GM18511 (cell line): ENCODE results near the gene GPS2.
"Not testable (repeated sequence)": the region's sequence is repeated elsewhere in the genome, so short reads cannot be mapped to it uniquely, and the experiment has no call there.

Source experiments
- ATAC-seq: cut with Tn5 transposase; IDR thresholded peaks from one replicate; pipeline ENCODE4 v1.9.1; 2021; ENCODE audit warnings: mild to moderate bottlenecking, moderate library complexity; ENCODE audit not compliant: unreplicated experiment

Gene GPS2

DNA sequence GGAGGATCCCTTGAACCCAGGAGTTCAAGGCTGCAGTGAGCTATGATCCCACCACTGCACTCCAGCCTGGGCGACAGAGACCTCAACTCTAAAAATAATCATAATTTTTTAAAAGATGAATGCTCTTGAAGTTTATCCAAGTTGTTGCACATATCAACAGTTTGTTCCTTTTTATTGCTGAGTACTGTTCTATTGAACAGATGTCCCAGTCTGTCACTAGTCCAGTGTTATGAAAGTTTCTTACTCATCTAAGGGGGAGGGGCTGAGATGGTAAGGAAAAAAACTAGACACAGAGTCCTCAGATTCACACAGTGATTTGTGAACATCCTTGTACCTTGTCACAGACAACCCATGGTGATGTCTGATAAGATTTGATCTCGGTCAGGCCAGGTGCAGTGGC, 25.0 kb upstream of the GPS2 start:
- ATAC-seq = no peak

DNA sequence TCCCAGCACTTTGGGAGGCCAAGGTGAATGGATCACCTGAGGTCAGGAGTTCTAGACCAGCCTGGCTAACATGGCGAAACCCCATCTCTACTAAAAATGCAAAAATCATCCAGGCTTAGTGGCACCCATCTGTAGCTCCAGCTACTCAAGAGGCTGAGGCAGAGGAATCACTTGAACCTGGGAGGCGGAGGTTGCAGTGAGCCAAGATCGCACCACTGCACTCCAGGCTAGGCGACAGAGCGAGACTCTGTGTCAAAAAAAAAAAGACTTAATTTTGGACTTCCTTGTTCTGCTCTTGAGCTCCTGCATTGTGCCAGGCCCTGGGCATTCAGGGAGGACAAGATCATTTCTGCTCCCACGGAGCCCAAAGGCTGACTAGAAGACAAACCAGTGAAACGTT, 22.4 kb upstream of the GPS2 start:
- ATAC-seq = not testable (repeated sequence)

DNA sequence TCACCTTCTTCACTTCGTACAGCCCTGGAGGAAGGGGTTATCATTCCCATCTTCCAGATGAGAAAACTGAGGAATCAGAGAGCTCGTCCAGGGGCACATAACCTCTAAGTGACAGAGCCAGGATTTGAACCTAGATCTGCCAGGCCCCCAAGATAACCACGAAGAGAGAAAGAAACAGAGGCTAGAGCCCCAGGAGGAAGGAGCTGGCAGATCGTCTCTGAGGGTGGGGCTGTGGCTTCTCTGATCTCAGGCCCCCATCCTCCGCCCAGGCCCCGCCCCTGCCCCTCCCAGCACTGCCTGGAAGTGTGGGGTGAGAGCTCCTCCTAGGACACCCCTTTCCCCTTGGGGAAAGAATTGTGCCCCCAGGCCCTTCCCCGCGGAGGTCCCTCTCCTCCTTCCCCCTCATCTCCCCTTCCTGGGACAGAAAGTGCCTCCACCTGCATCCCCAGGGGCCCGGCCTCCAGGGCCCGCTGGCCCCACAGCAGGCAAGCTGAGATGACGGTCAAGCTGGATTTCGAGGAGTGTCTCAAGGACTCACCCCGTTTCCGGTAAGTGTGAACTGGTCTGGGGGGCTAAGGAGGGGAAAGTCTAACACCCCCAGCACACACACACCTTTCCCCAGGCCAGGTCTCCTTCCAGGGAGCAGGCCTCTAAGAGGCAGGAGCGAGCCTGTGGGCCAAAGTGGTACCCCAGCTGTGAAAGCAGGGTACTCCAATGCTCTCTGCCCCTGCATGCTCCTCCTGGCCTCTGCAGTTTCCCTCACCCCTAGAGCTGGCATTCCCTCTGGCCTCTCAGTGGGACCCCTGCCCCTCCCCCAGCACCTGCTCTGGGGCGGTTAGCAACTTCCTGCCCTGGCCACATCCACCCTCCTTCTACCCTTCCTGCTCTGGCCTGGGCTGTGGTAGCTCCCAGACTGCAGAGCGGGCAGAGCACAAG, 21.3 kb upstream of the GPS2 start, which contains the start of gene ACAP1:
ACAP1 (plus strand) TSS at position 290 of the 936 bp plus-strand sequence; CDS start at position 496, 206 bp downstream.
- peak; percentile 78 for ATAC-seq

DNA sequence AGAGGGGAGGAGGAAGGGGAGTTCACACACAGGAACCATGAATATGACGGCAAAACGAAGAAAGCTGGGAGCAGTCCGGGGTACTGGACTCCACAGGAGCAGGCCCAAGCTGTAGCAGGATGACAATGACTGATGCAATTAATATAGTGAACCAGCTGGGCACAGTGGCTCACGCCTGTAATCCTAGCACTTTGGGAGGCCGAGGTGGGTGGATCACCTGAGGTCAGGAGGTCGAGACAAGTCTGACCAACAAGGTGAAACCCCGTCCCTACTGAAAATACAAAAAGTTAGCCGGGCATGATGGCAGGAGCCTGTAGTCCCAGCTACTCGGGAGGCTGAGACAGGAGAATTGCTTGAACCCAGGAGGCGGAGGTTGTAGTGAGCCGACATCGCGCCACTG, 20.6 kb upstream of the GPS2 start:
- ATAC-seq = peak; percentile 18

DNA sequence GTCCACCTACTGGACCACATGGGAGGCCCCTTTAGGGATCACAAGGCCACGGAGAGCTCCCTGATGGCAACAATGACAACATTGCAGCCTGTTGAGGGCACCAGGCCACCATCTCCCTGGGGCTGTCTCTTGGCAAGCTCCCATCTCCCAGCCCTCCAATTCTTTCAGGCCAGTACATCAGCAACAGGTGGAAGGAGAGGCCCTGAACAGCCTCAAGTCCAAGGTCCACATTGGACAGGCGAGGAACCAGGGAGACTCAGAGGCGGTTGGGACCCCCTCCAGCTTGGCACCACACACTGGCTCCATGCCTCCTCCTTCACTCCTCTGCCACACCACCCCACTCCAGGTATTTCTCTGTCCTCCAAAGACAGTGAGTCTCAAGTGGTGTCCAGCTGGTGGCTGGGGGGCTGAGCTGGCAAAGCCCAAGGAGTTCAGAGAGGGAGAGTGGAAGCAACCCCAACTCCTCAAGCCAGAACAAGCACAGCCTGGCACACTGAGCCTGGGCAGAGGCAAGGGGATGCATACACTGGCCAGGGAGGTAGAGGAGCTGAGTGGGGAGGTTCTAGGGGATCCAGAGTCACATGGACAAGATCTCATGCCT, 19.9 kb upstream of the GPS2 start:
- no peak for ATAC-seq

DNA sequence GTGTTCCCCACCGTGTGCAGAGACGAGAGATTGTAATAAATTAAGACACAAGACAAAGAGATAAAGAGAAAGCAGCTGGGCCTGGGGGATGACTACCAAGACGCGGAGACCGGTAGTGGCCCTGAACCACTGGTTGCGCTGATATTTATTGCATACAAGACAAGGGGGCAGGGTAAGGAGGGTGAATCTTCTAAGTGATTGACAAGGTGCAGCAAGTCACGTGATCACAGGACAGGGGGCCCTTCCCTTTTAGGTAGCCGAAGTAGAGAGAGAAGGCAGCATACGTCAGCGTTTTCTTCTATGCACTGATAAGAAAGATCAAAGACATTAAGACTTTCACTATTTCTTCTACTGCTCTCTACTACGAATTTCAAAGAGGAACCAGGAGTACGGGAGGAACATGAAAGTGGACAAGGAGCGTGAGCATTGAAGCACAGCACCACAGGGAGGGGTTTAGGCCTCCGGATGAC, 17.5 kb upstream of the GPS2 start:
- ATAC-seq = not testable (repeated sequence)

DNA sequence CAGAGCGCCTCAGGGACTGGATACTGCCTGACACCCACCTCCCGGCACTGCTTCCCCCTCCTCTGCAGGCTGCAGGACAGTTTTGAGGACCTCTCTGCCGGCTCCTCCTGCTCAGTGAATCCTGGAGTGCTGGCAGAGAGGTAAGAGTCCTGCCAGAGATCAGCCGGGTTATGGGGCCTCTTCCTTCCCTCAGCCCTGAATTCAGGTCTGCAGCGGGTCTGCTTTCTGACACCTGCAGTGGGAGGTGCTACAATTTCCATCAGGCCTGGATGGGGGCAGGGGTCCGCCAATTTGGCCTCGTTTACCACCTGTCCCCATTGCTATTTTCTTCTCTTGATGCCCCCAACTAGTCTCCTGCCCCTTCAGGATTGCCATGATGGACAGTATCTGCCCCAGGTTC, 17.0 kb upstream of the GPS2 start:
- ATAC-seq = no peak

DNA sequence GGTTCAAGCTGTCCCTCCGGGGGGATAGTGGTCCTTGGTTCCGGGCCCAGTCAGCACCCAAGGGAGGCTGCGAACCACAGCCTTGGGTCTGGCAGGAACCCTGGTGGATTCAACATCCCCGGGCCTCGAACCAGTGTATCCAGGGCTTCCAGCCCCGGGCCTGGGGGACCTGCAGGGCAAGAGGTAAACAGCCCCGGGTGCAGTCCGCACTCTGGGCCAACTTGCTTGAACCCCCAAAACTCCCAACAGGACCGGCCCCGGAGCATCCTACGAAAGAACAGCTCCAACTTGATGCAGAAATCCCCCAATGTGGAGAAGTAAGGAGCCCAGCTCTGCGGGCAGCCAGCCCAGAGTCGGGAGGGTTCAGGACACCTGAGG, 15.5 kb upstream of the GPS2 start:
- no peak for ATAC-seq

DNA sequence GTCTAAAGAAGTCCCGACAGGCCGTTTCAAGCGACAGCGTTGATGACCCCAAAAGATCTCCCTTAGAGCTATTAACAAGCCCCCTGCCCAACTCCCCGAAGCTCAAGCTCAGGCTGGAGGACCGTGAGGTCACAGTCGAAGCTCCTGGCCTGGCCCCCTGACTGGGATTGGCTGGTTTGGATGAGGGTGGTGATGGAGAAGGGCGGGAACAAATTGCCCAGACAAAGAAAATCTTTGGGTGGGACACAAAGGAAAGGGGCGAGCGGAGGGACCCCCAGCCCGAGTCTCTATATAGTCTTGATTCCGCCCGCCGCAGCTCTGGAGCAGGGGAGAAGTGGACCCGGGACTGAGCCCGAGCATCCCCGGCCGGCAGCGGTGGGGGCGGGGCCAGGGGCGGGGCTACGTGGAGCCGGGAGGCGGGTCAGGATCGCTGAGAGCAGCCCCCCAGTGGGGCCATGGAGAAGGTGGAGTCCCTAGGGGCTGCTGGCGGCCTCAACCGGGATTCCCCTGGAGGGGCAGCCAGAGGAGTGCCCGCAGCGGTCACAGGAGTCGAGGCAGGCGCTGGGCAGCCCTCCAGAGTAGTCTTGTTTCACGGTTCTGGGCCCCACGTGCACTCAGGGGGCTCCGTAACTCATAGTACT, 15.0 kb upstream of the GPS2 start:
- ATAC-seq = peak; percentile 57

DNA sequence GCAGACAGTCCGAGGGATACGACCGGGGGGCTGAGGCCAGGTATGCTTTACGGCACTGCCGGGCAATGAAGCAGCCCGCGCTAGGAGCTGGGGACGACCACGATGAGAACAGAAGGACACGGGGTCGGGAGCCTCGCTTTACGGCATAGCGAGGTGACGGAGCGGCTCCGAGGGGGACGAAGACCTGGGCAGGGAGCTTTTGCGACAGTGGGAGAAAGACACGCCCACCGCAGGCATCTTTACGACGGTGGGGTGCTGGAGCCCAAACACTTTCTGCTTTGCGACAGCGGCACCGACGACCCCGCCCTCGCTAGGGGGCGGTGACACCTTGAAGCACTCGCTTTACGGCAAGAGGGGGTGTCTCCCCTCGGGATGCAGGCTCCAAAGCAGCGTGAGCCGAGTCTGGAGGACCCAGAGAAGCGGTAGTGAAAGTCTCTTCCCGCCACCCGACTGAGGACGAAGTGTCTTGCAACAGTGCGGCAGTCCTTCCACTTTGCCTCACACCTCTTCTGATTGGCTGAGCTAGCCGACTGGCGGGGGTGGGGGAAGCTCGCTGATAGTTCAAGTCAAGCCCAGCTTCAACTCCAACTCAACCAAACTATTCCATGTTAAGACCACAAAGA, 14.3 kb upstream of the GPS2 start:
- peak; percentile 64 for ATAC-seq

DNA sequence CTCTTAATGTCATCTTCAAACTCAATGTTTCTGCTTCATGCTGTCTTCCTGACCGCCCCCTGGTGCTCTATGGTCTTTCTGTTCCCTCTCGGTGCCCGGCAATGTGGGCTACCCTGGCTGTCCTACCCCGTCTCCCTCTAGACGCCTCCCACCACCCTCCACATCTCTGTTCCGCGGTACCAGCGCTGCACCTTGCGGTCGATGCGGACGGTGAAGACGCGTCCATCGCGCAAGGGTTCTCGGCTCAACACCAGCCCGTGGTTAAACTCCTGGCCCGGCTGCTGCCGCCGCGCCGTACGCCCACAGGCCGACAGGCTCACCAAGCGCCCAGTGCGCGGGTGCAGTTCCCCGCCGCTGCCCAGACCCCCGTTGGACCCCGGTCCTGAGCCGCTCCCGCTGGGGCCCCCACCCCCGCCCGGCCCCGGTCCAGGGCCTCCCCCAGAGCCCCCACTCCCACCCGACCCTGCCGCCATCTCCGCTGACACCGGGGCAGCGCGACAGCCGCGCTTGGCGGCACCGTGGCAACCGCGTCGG, 13.7 kb upstream of the GPS2 start, which contains the start of gene NEURL4:
NEURL4 (minus strand) TSS at position 496 of the 534 bp plus-strand sequence; CDS start at position 473, 23 bp downstream.
- ATAC-seq = peak; percentile 21

DNA sequence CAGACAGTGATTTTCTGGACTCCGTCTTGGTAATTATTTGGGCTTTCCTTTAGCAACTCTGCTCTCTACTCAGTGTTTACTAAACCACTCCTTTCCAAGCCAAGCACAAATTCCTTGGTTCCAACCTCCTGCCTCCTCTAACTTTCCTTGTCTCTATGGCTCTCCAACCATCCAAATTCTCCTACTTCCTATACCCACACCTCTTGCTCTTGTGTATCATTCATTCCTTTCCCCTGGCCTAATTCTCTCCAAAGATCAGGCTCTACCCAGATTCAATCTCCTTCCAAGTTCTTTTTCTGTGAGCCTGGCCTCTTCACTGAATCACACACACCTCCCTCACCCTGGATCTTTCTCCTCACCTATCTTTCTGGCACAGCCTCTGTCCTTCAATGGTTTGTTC, 12.8 kb upstream of the GPS2 start:
- no peak for ATAC-seq

DNA sequence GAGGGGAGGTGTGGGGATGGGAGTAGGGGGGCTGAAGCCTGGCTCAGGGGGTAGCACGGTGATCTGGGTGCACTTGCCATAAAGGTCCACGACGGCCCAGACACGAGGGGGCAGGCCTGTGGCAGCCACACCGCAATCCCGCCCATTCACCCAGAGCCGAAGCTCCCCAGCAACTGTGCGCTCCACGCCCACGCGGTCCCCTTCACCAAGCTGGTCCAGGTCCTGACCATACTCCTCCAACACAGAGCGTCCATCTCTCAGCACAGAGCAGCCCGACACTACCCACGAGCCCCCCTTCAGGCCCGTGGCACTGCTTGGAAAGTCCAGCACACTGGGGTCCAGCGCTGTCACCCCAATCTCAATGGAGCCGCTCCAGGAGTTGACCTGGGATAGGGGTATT, 12.3 kb upstream of the GPS2 start:
- ATAC-seq = no peak

DNA sequence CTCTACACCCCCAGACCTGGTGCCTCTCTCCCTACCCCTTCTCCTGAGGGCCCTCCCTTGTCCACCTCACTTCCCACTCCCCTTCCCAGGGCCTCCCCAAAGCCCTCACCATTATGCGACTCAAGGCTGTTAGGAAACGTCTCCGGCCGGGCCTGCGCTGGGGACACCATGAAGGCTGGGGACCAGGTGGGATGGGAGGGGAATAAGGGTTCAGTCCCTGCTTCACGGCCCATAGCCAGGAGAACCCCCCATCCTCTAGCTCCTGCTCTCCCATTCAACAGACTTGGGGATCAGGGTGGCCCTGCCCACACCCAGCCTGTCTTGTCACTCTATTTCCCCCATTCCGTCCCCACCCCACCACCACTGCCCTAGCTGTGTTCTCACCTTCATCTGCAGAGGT, 11.9 kb upstream of the GPS2 start:
- no peak for ATAC-seq

DNA sequence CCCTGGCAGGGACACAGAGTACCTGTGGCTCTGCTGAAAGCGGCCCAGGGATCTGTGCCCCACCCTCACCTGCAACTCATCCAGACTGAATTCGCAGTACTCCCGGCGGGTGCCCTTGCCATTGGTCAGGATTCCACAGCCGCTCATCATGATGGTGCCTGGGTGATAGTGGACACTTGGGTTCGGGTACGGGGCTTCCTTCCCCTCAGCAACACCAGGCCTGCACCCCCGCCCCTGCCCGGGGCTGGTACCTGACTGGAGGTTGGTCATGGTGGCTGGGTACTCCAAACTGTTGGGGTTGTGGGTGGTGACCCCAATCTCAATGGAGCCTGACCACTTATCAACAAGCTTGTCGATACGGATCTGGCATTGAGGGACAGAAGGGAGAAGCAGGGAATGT, 11.0 kb upstream of the GPS2 start:
- no peak for ATAC-seq

DNA sequence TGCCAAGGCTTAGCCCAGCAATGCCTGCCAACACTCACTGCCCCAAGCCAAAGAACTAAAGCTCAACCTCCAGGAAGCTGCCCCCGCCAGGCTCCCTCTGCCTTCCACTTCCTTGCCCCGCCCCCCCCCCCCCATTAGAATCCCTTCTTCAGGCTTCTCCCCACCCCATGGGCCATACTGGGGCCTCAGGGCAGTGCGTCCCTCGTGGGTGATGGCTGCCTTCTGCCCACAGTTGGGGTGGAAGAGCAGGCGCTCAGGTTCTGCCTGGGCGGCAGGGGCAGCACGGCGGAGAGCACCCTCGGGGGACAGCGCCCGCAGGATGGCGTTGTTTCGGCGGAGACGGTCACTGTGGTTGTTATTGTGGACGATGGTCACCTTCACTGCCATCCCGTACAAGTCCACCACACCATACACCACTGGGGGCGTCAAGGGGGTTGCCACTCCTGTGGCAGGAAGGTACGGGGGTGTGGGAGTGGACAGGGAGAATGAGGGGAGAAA, 9.9 kb upstream of the GPS2 start:
- no peak for ATAC-seq

DNA sequence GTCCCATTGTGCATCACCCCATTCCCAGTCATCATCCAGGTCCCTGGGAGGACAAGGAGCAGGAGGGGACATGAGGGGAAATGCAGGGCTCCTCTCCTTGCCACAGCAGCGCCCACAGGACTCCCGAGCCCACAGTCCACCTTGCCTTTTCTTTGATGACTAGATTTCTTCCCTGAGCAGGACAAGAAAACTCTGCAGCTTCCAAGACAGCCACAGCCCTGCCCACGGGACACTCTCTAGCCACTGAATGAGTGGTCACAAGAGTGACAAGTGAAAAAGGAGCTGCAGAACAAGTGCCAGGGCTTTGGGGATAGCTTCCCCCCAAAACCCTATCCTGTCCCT, 9.2 kb upstream of the GPS2 start:
- no peak for ATAC-seq

DNA sequence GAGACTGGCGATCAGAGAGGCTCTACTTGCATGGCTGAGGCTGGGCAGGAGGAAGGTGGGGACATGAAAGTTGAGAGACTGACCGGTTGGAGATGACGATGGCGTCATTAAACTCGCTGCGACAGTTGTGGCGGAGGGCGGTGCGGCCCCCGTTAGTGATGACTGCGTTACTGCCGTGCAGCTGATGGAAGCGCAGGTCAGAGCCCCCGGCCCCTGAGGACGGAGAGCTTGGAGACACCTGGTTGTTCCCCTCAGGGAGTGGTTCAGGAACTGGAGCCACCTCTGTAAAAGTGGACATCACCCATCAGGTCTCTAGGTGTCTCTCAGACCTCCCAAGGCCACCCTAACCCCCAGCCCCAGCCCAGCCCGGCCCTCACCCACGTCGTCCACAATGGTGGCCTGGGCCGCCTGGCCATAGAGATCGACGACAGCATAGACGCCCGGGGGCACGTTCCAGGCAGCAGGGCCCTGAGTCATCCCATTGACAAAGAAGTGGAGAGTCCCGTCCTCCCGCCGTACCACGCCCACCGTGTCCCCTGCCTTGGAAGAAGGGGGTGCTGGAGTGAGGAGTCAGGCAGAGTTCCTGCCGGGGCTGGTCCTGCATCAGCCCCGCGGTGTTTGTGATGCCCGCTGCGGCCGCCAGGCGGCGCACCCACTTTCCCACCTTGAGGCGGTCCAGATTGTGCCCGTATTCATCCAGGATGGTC, 8.7 kb upstream of the GPS2 start:
- no peak for ATAC-seq

DNA sequence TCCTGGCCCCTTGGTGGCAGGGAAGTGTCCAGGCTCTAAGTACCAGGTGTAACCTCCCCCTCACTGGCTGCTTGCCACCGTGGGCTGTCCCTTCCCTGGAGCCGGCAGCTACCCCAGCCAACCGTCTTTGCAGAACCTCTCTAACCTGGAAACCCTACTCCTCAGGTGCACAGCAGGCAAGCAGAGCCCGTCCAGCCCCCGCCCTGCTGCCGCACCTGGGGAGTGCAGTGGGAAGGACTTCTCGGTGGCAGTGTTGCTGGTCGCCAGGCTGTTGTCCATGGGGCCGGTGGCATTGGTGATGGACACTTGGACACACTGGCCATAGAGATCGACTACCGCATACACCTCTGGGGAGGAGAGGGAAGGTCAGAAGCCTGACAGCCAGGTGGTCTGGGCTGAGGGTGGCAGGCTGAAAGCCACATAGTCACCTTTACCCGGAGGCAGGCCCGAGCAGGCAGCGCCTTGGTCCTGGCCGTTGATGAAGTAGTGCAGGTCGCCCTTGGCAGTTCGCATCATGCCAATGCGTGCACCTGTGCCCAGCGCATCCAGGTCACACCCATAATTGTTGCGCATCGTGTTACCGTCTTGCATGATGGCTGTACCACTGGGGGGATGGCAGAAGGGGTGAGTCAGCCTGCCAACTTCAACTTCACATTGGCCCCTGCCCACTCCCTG, 7.5 kb upstream of the GPS2 start:
- no peak for ATAC-seq

DNA sequence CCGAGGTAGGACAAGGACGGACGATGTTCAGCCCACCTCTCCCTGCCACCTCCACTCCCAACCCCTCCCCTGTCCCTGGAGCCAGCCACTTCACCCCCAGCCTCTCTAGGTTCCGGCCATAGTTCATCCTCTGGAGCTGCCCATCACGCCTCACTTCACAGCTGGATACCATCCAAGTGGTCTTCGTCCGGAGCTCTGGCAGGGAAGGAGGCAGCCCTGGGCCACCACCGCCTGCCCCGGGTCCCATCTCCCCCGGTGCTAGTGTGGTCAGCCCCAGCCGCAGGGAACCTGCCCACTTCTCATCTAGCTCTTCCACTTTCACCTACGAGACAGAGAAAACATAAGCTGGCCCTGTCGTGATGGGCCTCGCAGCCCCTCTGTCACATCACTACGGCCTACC, 6.3 kb upstream of the GPS2 start:
- no peak for ATAC-seq
